Hippocampal formation (tissue), 2 donors: ENCODE data around the gene MYLK3.

Source experiments
- DNase-seq, 2 donors: peaks; one replicate each; lab custom pipeline; 2025; lab: John Stamatoyannopoulos, UW

Gene MYLK3

DNA sequence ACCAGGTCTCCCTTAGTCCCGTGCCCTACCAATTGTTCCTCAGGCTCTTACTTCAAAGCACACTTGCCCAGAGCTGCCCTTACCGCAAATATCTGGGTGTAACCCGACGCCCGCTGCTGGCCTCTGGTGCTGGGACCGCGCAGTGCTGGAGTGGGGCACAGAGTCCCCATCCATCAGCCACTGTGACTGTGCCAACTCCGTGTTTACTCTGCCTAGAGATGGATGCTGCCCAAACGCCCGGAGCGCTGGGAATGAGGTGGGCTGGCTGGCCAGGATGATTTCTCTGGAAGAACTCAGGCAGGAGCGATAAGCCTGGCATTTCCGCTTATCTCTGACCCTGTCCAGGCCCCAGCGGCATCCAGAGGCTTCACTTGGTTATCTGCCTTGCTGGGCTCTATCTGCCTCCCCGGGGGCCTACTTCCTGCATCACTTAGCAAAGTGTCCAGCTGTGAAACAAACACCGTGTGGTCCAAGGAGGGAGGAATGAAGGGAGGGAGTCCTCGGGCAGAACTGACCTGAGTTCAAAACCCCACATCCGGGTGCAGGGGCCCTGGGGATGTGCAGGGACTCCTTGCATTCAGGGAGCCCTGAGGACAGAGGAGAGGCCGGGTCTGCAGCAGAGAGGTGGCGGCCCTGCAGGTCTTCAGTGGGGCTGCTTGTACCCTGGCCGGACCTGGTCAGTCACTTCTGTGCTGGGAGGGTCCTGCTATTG is 9.4 kb upstream of the MYLK3 start:
- no peak for DNase-seq

DNA sequence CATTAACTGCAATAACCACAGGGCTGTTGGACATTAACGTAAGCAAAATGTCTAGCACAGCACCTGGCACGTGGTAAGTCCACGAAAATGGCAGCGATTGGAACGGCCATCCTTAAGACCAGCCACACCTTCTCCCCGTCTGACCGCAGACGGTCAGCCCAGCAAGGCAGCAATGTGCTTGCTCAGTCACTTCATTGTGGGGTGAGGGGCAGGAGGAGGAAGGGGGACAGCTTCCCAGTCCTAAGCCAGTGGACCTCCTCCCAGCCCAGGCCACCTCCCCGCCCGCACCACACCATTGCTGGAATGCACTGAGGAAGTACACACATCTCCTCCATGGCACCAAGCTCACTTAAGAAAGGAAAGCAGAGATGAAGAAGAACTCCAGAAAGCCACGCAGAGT is 8.6 kb upstream of the MYLK3 start:
- DNase-seq, result no peak

DNA sequence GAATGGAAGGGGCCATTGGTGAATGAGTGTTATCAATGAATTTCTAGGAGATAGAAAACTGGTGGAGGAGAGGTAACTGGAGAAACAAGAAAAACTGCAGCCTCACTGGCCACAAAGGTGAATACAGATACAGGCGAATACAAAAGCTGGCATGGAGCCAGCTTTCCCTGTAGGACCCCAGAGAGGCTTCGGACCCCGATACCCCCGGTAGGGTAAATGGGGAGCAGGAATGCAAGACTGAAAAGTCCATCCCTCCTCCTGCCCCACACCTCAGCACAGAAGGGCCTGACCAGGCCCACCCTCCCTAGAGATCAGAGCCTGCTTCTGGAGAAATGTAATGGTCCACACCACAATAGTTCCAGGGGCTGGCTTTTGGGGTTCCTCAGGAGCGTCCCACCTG is 4.9 kb upstream of the MYLK3 start:
- DNase-seq, result no peak

DNA sequence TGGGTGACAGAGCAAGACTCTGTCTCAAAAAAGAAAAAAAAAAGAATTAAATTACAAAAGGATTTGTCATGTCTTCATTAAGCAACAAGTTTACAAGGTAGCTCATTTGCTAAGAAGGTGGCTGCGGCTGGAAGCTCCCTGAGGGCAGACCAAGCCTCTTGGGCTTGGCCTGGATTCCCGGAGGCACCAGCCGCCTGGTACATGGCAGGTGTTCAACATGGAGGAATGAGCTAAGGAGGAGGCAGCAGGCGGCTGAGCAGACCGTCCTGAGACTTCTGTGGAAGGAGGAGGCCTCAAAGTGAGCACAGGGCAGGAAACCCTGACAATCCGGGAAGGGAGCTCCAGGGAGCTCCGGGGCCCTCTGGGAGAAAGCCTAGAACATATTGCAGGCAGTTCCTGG is 3.2 kb upstream of the MYLK3 start:
- DNase-seq, result no peak

DNA sequence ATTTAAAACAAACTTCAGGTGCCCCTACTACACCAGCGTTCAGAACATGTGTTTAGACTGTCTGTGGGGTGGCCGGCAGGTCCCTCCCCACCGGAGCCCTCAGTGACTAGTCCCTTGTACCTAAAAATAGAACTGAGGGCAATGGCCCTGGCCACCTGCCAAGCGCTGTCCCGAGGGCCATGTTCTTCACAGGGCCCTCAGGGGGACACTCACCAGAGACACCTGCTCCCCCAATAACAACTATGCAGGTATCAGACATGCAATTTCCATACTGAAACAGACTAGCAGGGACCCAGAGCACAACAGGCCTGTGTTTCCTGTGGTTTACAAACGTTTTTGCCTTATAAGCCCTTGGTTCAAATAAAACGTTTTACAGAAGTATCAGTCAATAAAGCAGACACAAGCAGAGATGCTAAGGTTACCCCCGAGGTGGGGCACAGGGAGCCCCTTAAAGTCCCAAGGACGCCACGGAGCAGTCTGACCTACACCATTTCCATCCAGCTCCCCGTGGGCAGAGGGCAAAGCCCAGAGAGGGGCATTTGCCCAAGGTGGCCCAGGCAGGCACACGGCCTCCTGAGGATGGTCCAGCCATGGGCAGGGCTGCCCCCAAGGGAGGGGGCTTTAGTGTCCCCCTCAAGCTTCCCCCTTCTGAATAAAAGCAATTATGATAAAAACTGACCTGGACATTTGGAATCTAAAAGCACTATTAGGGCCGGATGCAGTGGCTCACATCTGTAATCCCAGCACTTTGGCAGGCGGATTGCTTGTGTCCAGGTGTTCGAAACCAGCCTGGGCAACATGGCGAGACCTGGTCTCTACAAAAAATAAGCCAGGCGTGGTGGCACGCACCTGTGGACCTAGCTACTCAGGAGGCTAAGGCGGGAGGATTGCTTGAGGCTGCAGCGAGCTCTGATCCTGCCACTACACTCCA is 896 bp upstream of the MYLK3 start:
- no peak for DNase-seq

DNA sequence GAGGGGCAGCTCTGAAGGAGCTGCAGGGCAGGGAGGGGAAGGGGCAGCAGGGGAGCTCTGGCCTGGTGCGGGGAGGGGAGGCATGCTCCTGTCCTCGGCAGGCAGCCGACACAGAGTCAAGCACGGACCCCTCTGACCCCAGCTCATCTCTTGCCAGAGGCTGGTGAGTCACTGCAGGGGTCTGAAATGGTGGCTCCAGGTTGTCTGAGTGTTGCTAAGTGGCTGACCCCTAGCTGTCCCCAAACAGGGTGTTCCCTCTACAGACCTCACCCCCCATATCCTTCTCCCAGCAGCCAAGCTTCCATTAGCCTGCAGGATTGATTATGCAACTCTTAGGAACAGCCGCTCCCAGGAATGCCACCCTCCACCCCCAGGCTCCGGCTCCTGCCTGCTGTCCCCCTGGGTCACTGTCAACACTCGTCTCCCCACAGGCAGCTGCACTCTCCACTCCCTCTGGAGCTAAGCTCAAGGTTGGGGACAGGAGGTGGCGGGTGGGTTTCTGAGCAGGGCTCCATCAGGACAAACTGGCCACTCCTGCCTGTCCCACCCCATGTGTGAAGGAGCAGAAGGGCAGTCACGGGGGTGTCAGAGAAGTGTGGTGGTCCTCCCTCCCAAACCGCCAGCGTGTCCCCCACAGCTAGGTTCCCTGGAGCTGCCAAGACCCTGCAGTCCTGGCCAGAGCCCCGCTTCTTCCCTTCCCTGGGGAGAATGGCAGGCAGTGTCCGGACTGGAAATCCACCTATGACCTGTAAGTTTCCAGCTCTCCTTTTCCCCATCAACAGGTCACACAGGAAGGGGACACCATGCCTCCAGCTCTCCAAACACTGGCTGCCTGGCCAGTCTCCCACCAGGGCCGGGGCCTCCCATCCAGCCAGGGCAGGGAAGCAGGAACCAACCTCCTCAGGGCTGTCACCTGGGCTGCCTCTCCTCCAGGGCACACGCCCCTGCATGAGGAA is 1.0 kb downstream of the MYLK3 start:
- DNase-seq, result no peak

DNA sequence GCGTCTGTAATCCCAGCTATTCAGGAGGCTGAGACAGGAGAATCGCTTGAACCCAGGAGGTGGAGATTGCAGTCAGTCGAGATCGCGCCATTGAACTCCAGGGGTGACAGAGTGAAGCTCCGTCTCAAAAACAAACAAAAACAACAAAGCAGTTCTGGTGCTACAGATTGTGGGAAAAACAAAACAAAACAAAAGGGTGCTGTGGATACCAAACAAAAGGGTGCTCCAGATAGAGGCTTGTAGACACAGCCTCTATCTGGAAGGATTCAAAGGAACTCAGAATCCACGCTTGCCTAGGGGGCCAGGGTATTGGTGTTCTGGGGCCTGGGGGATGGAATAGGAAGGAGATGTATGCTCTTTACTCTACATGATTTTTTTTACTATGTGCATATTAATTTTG is 2.5 kb downstream of the MYLK3 start:
- no peak for DNase-seq

DNA sequence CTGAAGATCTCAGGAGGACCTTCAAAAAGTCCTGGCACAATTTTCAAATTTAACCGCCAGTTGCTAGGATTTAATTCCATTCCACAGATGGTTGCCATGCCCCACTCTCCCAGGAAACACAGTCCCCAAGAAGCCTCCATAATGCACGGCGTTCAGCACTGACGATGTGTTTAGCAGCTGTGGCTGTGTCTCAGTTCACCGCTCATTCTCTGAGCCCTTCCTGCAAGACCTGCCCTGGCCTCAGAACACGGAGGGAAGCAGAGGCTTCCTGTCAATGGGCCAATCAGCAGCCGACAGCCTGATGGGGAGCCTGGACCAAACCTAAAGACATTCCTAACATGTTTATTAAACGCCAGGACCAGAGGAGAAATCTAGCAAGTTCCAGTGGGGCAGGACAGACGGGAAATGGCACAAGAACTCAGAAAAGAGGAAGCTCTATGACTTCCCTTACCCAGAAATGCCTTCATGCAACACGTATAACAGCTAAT is 4.9 kb downstream of the MYLK3 start:
- DNase-seq, result no peak

DNA sequence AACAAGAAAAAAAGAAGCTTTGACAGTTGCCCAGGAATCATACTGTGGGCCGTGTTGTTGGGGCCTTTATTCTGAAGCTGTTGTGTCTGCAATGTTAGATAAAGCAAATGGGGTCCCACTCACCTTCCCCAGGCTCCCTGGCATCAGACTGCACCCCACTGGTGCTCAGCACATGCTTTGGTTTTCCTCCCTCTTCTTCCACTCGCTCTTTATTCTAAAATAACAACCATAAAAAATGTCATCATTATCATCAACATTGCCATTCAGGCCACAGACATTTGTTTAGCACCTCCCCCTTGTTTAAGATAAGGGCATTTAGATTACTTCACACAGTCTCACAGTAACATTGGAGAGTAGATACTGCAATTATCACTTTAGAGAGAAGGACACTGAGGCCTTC is 8.2 kb downstream of the MYLK3 start:
- no peak for DNase-seq

DNA sequence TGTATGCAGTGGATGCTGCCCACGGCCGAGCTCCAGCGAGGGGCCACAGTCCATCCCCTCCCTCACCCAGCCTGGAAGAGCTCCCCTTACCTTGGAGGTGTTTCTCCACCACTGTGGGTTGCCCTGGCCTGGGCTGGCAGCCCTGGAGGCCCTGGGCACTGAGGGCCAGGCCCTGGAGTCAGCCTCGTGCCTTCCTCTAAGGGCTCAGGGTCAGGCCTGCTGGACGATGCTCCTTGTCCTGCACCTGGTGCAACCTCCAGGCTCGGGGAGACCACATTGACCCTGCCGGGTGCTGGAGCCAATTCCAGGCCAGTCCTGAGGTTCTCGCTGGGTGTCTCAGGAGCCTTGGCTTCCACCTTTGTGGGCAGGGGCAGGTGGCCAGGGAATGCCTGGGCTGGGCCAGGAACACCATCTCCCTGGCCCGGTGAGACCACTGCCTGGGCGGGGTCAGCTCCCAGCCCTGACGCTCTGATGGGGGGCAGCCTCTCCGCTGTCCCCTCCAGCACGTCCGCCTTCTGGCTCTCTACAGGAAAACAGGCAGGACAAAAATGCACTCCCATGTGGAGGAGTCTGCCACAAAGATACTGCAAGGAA is 10.4 kb downstream of the MYLK3 start:
- no peak for DNase-seq

DNA sequence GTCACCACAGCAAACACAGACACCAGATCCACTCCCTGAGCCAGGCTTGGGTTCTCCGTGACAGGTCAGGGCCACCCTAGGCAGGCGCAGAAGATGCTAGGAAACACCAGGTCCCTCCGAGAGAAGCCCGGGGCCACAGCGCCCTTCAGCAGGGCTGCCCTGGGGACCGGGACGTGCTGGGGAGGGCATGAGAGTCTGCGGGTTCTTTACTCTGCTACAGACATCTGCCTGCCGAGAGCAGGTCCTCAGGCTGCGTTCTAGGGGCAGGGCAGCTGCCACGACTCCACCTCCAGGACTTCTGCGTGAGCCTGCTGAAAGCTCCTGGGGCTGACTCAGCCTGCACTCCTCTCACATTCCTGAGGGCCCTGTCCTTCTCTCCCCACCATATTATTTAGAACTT is 11.4 kb downstream of the MYLK3 start:
- DNase-seq, result no peak

DNA sequence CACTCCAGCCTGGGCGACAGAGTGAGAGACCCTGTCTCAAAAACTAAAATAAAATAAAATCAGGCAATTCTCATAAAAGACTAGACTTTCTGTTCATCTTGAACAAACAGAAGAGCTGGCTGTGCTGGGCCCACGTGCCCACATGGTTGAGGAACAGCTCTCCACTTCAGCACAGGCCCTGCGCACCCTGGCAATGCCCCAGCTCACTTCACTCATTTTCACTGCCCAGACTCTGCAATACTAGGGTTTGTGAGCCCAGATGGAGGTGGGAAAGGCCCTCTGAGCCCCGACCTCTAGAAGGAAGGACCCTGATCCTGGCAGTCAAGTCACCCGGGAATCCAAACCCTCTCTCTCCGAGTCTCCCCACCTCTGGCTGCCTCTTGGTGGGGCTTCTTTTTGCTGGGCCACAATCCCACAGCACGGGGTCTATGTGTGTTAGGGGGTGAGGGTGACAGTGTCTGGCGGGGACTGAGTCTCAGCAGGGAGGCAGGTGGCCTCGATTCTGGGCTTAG is 14.8 kb downstream of the MYLK3 start:
- no peak for DNase-seq

DNA sequence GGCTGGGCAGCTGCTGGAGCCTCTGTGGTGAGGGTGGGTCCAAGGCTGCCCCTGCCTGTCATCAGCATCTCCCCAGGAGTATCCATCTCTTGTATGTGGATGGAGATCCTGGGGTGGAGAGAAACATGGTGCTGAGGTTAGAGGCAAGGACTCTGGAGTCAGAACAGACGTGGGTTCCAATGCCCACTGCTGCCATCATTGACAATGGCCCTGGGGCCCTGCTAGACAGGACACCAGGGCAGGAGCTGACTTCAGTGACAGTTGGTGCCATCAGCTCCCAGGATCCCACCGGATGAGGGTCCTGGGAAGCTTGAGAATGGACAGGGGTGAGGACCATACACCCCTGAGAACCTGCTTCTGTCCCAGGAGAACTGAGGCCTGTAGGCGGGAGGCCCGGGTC is 15.6 kb downstream of the MYLK3 start:
- no peak for DNase-seq

DNA sequence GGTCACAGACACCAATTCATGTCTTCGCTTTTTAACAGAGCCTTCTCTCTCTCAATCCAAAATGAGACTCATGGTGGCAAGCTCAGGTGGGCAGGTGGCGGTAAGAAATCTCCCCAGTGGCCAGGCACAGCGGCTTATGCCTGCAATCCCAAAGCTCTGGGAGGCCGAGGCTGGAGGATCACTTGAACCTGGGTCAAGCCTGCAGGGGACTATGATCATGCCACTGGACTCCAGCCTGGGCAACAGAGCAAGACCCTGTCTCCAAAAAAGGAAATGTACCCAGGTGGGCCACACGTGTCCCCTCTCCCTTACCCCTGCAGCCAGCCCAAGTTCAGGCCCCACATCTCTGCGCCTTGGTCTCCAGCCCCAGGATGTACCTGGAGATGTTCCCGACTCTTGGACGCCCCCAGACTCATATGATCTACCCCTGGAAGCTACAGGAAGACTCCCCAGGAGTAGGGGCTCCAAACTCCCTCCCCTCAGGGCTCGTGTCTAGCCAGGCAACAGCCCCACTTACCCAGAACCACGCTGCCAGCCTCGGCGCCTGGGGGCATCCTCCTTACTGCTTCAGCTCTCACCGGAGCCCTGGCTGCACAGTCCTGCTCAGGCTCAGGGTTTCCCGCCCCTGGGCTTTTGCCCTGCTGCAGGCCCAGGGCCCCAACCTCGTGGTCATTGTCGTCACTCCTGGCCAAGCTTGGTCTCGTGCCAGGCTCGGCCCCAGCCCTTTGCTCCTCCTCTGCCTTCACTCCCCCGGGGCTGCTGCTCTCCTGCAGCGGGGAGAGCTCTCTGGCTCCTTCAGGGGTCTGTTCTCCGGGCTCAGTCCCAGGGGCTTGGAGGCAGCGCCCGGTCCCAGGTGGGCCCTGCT is 16.2 kb downstream of the MYLK3 start:
- DNase-seq, result no peak

DNA sequence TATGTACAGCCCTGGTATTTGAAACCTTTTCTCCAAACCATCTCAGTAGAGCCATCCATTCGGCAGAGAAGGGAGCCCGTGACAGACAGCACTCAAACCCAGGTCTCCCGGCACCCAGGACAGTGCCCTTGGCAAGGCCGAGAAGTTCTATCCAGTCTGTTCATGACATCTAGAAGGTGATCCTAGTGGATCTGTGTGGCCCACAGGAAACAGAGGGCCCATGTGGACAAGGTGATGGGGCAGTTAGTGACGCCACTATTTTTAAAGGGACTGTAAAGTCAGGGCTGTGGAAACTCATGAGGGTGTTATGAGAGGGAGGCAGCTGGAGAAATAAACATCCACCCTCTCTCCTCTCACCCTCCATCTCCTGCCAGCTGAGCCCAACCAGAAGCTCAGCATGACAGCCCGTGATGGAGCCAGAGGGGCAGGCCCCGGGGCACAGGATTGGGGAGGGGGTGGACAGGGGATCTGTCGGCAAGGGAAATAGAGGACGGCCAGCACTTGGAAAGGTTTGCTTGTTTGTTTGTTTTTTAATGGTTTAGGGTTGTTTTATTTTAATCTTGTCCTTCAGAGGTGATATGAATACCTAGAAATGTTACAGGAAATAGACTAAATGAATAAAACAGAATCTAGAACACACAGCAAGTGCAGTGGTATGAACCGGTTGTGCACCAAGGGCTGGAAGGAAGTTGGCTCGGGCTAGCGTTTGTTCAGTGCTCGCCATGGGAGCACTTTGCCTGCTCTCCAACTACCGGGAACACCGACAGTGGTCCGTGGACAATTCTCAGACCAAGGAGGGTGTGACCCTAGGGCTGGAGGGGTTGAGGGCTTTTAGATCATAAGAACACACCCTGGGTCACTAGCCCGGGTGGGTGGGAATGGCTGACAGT is 17.1 kb downstream of the MYLK3 start:
- DNase-seq, result no peak

DNA sequence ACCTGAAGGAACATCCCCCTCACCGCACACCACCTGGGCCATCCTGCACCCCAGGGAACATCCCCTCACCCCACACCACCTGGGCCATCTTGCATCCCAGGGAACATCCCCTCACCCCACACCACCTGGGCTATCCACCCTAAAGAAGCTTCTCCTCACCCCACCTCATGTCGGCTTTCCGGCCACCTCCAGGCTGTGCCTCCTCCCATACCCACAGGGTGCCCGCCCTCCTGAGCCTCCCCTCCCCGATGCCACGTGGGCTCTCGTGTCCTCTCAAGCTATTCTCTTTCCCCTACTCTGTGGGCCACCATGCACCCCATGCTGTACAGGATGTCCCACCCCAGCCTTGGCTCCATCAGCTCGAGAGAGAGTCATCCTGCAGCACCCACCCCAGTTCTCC is 18.0 kb downstream of the MYLK3 start:
- DNase-seq, result no peak

DNA sequence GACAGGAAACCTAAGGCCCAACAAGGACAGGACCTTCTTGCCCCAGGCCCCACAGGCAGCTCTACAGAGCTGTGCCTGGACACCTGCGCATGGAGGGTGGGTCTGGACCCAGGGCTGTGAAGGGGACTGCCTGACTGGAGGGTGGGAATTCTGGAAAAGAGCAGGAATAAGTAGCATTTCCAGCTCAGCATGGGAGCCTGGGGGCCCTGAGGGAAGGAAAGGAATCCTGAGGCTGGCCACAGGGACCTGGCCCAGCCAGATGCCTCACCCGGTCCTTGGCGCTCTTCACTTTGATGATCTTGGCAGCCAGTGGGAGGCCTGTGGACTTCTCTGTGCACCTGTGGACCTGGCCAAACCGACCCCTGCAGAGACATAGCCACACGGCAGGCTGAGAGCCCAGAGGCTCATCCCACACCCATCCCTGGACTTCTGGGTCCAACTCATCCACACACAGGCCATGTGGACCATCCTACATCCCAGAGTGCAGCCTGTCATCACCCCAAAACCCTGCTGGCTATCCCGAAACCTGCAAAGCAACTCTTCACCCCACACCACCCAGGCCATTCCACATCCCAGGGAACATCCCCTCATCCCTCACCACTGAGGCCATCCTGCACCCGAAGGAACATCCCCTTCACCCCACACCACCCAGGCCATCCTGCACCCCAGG is 18.7 kb downstream of the MYLK3 start:
- no peak for DNase-seq

DNA sequence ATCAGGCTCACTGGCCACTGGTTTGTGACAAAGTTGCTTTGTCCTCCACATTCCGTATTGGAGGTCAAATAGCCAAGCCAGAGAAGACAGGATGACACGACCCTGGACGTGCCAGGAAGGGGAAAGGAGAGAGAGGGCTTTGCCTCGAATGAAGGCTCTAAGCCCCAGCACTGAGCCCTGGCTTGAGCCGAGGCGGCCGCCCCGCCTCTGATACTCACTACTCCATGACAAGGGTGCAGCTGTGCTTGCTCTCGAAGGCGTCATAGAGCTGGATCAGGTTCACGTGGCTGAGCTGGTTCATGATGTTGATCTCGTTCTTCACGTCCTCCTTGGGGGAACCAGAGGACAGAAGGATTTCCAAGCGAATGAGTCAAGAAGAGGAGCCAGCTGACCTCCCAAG is 19.3 kb downstream of the MYLK3 start:
- DNase-seq, result no peak

DNA sequence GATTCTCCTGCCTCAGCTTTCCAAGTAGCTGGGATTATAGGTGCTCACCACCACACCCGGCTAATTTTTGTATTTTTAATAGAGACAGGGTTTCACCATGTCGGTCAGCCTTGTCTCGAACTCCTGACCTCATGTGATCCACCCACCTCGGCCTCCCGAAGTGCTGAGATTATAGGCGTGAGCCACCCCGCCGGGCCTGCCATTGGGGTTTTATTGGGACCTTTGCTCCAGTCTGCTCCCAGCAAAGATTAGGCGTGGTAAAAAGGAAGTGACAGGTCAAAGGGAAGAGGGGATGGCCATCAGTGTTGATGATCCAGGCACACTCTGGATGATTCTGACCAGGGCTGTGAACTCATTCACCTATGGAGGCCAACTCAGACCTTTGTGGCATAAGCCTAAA is 20.5 kb downstream of the MYLK3 start:
- DNase-seq, result no peak
